GM12891 (cell line): ENCODE data around the gene MFAP2.

Experiments used
- PAX5 ChIP-seq: IDR thresholded peaks from 2 replicates; pipeline ENCODE4 v1.6.1; 2011; ENCODE audit warnings: low read length, moderate library complexity, mild to moderate bottlenecking; ENCODE audit not compliant: insufficient read depth, severe bottlenecking
- POLR2A ChIP-seq: IDR thresholded peaks from 2 replicates; pipeline ENCODE4 v1.6.1; 2011; ENCODE audit warnings: low read depth, low read length, control low read depth
- POLR2AphosphoS5 ChIP-seq: IDR thresholded peaks from 2 replicates; pipeline ENCODE4 v1.6.1; 2011; ENCODE audit warnings: low read depth, low read length, control low read depth
- TAF1 ChIP-seq: IDR thresholded peaks from 2 replicates; pipeline ENCODE4 v1.6.1; 2011; ENCODE audit warnings: low read depth, low read length, control low read depth

GRCh38 chr1:17023102-17023501, 42.7 kb upstream of the MFAP2 start:
- TF ChIP-seq POLR2A (no peak), TAF1 (no peak), PAX5 (no peak), POLR2AphosphoS5 (no peak)
